ENCODE data around the gene AIG1.
"Not testable (repeated sequence)": the region's sequence is repeated elsewhere in the genome, so short reads cannot be mapped to it uniquely, and the experiment has no call there.

AIG1 gene

DNA sequence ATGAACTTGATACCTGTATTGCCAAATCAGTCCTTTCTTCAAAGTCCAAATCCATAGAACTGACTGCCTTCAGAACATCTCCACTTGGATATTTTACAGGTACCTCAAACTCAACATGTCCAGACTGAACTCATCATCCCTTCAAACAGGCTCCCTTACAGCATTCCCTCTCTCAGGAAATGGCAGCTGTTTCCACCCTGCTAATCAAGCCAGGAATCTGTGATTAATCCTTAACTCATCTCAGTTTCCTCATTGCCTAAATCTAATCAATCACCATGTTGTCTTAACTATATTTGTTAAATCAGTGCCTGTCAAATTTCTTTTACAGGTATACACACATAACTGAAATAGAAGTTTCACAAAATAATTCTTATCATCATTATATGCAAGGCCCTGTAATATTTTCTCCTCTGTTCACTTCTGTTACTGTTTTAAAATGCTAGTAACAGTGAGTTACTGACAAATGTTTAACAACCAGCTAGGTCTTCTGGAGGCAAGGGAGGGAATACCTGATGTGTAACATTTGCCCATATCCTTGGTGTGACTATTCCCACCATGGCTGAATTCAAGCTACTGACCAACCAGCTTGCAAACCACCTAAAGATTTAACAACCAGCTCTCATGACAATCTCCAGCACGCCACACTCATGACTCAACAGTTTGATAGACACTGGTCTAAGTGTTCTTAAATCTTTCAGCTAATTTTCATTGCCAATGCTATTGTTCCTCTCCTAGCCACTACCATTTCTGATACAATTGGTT lies 264.9 kb downstream of the AIG1 start:
- H3K27me3 Mint-ChIP-seq = no peaks in the 10 kb centered on the region
- DNase-seq = no peak
- no peak overlapping the region for H3K4me3 Mint-ChIP-seq
- H3K36me3 Mint-ChIP-seq = no peaks in the 10 kb centered on the region
- CTCF ChIA-PET = interaction anchor here (1.0 kb wide), 1 partner anchor 12 kb away, joined by 3 read pairs; no protein-coding TSS in a partner anchor
- H3K27ac Mint-ChIP-seq = no peak overlapping the region
- H3K9me3 Mint-ChIP-seq = no peaks in the 10 kb centered on the region
- H3K4me1 Mint-ChIP-seq = no peaks in the 10 kb centered on the region

GRCh38 chr6:143328876-143329275 lies 268.2 kb downstream of the AIG1 start:
- no peaks in the 10 kb centered on the region for H3K9me3 Mint-ChIP-seq
- no peak for DNase-seq
- no peaks in the 10 kb centered on the region for H3K36me3 Mint-ChIP-seq
- no peak overlapping the region for H3K4me3 Mint-ChIP-seq
- no peak overlapping the region for H3K27ac Mint-ChIP-seq
- no peaks in the 10 kb centered on the region for H3K4me1 Mint-ChIP-seq
- H3K27me3 Mint-ChIP-seq = no peaks in the 10 kb centered on the region
- CTCF ChIA-PET = interaction anchor here (0.9 kb wide), 1 partner anchor 9 kb away, joined by 4 read pairs; no protein-coding TSS in a partner anchor

DNA sequence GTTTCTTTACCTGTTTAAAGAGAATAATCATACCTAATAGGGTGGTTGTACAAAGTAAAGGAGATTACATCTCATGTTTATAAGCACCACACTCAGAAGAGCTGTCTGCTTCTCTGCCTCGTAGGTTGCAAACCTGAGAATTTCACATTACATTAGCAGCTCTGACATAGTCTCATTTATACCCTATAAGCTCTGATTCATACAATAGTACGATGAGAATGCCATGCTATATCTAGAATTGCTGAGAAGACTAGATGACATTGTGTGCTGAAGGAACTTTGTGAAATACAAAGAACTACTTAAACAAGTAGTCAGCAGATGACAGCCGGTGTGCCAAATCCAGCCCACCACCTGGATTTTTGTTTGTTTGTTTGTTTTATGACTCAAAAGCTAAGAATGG lies 268.6 kb downstream of the AIG1 start:
- no peaks in the 10 kb centered on the region for H3K27me3 Mint-ChIP-seq
- no peaks in the 10 kb centered on the region for H3K9me3 Mint-ChIP-seq
- CTCF ChIA-PET = no interaction called here
- H3K27ac Mint-ChIP-seq = no peak overlapping the region
- H3K36me3 Mint-ChIP-seq = no peaks in the 10 kb centered on the region
- DNase-seq = no peak
- no peaks in the 10 kb centered on the region for H3K4me1 Mint-ChIP-seq
- no peak overlapping the region for H3K4me3 Mint-ChIP-seq

GRCh38 chr6:143331362-143331761 lies 270.7 kb downstream of the AIG1 start:
- H3K4me3 Mint-ChIP-seq = no peak overlapping the region
- no peak for DNase-seq
- H3K4me1 Mint-ChIP-seq = no peaks in the 10 kb centered on the region
- H3K36me3 Mint-ChIP-seq = no peaks in the 10 kb centered on the region
- H3K27me3 Mint-ChIP-seq = no peaks in the 10 kb centered on the region
- CTCF ChIA-PET = no interaction called here
- no peaks in the 10 kb centered on the region for H3K9me3 Mint-ChIP-seq
- H3K27ac Mint-ChIP-seq = no peak overlapping the region

DNA sequence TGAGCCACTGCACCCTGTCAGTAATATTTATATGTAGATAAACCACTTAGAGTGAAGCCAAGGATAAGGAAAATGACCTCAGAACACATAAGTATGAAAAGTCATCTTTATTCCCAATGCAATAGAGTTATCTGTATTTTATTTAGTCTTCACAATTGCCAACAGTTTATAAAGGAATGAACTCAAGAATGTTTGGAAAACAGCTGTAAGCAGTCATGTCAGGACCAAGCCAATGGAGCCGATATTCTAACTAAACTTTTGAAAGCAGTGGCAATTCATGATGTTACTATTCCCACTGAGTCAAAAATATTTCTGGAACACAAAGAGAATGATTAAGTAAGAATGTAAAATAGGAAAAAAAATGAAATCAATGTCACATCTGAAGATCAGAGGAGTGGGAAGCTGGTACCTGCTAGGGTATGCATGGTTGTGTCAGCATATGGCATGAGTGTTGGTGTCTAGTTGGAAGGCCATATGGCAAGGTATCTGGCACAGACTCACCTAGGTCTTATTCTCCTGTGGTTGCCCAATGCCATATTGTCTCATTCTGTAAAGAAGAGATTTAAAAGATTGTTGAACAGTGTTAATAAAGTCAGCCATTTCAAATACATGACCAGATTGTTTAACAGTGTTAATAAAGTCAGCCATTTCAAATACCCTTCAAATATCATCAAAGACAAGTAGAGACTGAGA lies 271.6 kb downstream of the AIG1 start:
- Mint-ChIP-seq H3K27me3 (no peaks in the 10 kb centered on the region), H3K27ac (no peak overlapping the region), H3K36me3 (no peaks in the 10 kb centered on the region), H3K4me3 (no peak overlapping the region), H3K9me3 (no peaks in the 10 kb centered on the region), H3K4me1 (no peaks in the 10 kb centered on the region)
- DNase-seq = no peak
- CTCF ChIA-PET = no interaction called here

DNA sequence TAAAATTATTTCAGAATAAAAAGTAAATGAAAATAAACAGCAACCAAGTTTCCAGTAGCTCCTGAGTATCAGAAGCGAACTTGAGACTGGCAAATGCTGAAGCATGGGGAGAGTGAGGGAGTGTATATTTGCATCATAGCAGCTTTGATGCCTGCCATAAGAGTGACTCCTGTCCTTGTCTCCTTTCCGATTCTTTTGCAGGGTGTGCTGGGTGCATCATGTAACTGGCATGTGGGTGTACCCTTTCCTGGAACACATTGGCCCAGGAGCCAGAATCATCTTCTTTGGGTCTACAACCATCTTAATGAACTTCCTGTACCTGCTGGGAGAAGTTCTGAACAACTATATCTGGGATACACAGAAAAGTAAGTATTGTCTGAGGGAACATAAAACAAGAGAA lies 272.4 kb downstream of the AIG1 start:
- H3K27ac Mint-ChIP-seq = no peak overlapping the region
- H3K9me3 Mint-ChIP-seq = no peaks in the 10 kb centered on the region
- H3K36me3 Mint-ChIP-seq = no peaks in the 10 kb centered on the region
- CTCF ChIA-PET = no interaction called here
- no peaks in the 10 kb centered on the region for H3K27me3 Mint-ChIP-seq
- no peak for DNase-seq
- H3K4me3 Mint-ChIP-seq = no peak overlapping the region
- H3K4me1 Mint-ChIP-seq = no peaks in the 10 kb centered on the region

GRCh38 chr6:143333749-143334520 lies 273.2 kb downstream of the AIG1 start:
- H3K9me3 Mint-ChIP-seq = no peaks in the 10 kb centered on the region
- H3K4me1 Mint-ChIP-seq = no peaks in the 10 kb centered on the region
- H3K36me3 Mint-ChIP-seq = no peaks in the 10 kb centered on the region
- no peak overlapping the region for H3K27ac Mint-ChIP-seq
- no peaks in the 10 kb centered on the region for H3K27me3 Mint-ChIP-seq
- CTCF ChIA-PET = interaction anchor here (1.4 kb wide), 1 partner anchor 9 kb away, joined by 3 read pairs; no protein-coding TSS in a partner anchor
- DNase-seq = no peak
- H3K4me3 Mint-ChIP-seq = no peak overlapping the region

- no peaks in the 10 kb centered on the region for H3K4me1 Mint-ChIP-seq
- H3K27ac Mint-ChIP-seq = no peak overlapping the region
- no peak for DNase-seq
- no peaks in the 10 kb centered on the region for H3K36me3 Mint-ChIP-seq
- H3K27me3 Mint-ChIP-seq = no peaks in the 10 kb centered on the region
- no peak overlapping the region for H3K4me3 Mint-ChIP-seq
- no peaks in the 10 kb centered on the region for H3K9me3 Mint-ChIP-seq
- CTCF ChIA-PET = interaction anchor here (1.9 kb wide), 1 partner anchor 642 kb away, joined by 7 read pairs; no protein-coding TSS in a partner anchor
Observed at GRCh38 chr6:143335865-143336264, 275.2 kb downstream of the AIG1 start.

GRCh38 chr6:143336446-143337152 lies 275.9 kb downstream of the AIG1 start:
- Mint-ChIP-seq H3K27me3 (no peaks in the 10 kb centered on the region), H3K27ac (no peak overlapping the region), H3K4me3 (no peak overlapping the region), H3K36me3 (no peaks in the 10 kb centered on the region), H3K9me3 (no peaks in the 10 kb centered on the region), H3K4me1 (no peaks in the 10 kb centered on the region)
- CTCF ChIA-PET = interaction anchor here (0.8 to 1.9 kb wide), 4 partner anchors 15 to 769 kb away, joined by 3 to 7 read pairs (median 4); no protein-coding TSS in a partner anchor
- DNase-seq = no peak

DNA sequence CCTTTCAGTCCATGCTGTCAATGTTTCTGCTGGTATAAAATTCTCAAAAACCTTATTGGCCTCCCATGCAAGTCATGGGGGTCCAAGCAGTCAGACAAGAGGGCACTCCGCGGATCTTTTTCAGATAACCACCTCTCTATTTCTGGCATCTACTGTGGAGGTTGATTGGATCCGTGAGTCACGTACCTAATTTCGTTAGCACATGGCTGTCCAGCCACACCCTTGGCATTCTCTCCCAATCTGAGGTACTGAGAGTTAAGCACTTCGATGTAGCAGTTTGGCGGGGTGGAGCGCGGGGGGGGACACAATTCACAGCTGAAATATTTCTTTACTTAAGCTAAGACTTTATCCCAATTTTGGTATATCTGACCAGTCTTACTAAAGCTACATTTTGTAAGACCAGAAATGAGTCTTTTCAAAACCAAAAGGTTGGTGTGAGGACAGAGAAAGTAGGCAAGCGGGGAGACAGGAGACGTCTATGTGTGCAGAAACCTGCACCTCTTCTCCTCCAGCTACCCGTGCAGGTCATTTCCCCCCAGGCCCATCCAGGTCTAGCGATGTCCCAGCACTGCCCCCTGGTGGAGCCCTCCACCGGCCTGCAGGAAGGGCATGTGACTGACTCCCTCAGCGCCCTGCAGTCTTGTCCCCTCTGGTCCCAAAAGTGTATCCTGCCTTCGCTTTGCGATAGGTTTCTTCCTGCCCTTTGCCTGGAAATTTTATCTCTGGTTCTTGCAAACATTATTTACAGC lies 276.7 kb downstream of the AIG1 start:
- H3K36me3 Mint-ChIP-seq = no peaks in the 10 kb centered on the region
- peak; percentile 63 for DNase-seq
- CTCF ChIA-PET = interaction anchor here (0.6 to 1.9 kb wide), 8 partner anchors 9 to 862 kb away, joined by 3 to 7 read pairs (median 4); no protein-coding TSS in a partner anchor
- no peak overlapping the region for H3K27ac Mint-ChIP-seq
- H3K9me3 Mint-ChIP-seq = no peaks in the 10 kb centered on the region
- no peak overlapping the region for H3K4me3 Mint-ChIP-seq
- no peaks in the 10 kb centered on the region for H3K27me3 Mint-ChIP-seq
- H3K4me1 Mint-ChIP-seq = no peaks in the 10 kb centered on the region

- CTCF ChIA-PET = interaction anchor here (1.2 to 1.4 kb wide), 2 partner anchors 9 to 86 kb away, joined by 4 to 6 read pairs; no protein-coding TSS in a partner anchor
- H3K36me3 Mint-ChIP-seq = no peaks in the 10 kb centered on the region
- H3K27ac Mint-ChIP-seq = no peak overlapping the region
- H3K4me1 Mint-ChIP-seq = no peaks in the 10 kb centered on the region
- H3K4me3 Mint-ChIP-seq = no peak overlapping the region
- no peaks in the 10 kb centered on the region for H3K9me3 Mint-ChIP-seq
- no peak for DNase-seq
- H3K27me3 Mint-ChIP-seq = no peaks in the 10 kb centered on the region
Observed at GRCh38 chr6:143339223-143339622, 278.5 kb downstream of the AIG1 start.

DNA sequence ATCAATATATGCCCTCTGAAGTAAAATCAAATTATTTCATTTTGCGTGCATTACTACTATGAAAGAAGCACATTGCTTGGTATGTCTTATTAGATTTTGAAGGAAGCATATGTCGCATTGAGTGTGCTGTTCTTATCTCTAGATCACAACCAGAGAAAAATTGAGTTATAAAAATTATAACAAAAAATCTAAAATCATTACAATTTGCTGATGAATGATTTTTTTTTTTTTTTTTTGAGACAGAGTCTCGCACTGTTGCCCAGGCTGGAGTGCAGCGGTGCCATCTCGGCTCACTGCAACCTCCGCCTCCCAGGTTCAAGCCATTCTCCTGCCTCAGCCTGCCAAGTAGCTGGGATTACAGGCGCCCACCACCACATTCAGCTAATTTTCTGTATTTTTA lies 284.8 kb downstream of the AIG1 start:
- H3K27ac Mint-ChIP-seq = not testable (repeated sequence)

DNA sequence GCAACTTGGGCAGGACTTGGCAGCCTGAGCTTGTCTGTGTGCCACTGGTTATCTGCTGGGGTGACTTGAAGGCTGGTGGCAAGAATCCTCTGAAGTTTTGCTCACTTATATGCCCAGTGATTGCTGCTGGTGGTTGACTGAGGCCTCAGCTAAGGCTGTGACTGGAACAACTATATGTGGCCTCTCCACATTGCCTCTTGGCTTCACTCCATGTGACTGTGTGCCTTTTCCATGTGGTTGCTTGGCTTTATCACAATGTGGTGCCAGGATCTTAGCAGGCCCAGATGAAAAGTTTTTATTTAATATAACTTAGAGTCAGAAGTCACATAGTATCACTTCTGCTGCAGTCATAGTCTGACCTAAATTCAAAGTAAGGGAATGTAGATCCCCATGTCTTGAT lies 285.3 kb downstream of the AIG1 start:
- H3K36me3 Mint-ChIP-seq = no peaks in the 10 kb centered on the region
- no peaks in the 10 kb centered on the region for H3K4me1 Mint-ChIP-seq
- CTCF ChIA-PET = no interaction called here
- no peak overlapping the region for H3K4me3 Mint-ChIP-seq
- H3K9me3 Mint-ChIP-seq = no peaks in the 10 kb centered on the region
- H3K27ac Mint-ChIP-seq = no peak overlapping the region
- H3K27me3 Mint-ChIP-seq = no peaks in the 10 kb centered on the region
- no peak for DNase-seq

More for the DNA sequence above, 284.8 kb downstream of the AIG1 start:
- H3K36me3 Mint-ChIP-seq, H3K4me3 Mint-ChIP-seq, DNase-seq, CTCF ChIA-PET, H3K4me1 Mint-ChIP-seq, H3K27me3 Mint-ChIP-seq, H3K9me3 Mint-ChIP-seq: not testable (repeated sequence)

Data from activated naive CD4-positive, alpha-beta T cell treated with anti-CD3 and anti-CD28 coated beads, Interleukin-2, amount 10 ng/mL, durations not matched to agents 7 days and 5 days (primary cell).